H9 (cell line): ENCODE measurements around the gene EDN3. TPM values are rescaled to one million over a fixed set of nuclear protein-coding genes. Genes with fewer than 3 reads are reported as not detected.

Experiments
- DNase-seq: peaks from one replicate; pipeline ENCODE4 v3.0.0-alpha.2; 2017
- H2AFZ ChIP-seq: one replicate; pipeline ENCODE4 v1.6.1; 2013; ENCODE audit warnings: mild to moderate bottlenecking, low read length, control low read depth, moderate library complexity
- H2AK5ac ChIP-seq: 2 replicates; pipeline ENCODE4 v1.6.1; 2013; ENCODE audit warnings: low read length, control low read depth, mixed read lengths; ENCODE audit not compliant: insufficient read length
- H2BK120ac ChIP-seq: one replicate; pipeline ENCODE4 v1.6.1; 2013; ENCODE audit warnings: low read depth, mild to moderate bottlenecking, low read length, control low read depth, inconsistent platforms; ENCODE audit not compliant: poor library complexity, severe bottlenecking
- H2BK12ac ChIP-seq: 2 replicates; pipeline ENCODE4 v1.6.1; 2013; ENCODE audit warnings: low read length, control low read depth, mixed read lengths, low read depth; ENCODE audit not compliant: insufficient read length
- H2BK15ac ChIP-seq: 2 replicates; pipeline ENCODE4 v1.6.1; 2013; ENCODE audit warnings: low read depth, low read length, control low read depth
- H2BK20ac ChIP-seq: one replicate; pipeline ENCODE4 v1.6.1; 2013; ENCODE audit warnings: low read depth, mild to moderate bottlenecking, low read length, control low read depth, inconsistent platforms; ENCODE audit not compliant: poor library complexity, severe bottlenecking
- H2BK5ac ChIP-seq: 2 replicates; pipeline ENCODE4 v1.6.1; 2013; ENCODE audit warnings: low read length, control low read depth, mixed read lengths; ENCODE audit not compliant: insufficient read length
- H3K14ac ChIP-seq: 2 replicates; pipeline ENCODE4 v1.6.1; 2013; ENCODE audit warnings: low read length, control low read depth; ENCODE audit not compliant: insufficient read depth
- H3K18ac ChIP-seq: 2 replicates; pipeline ENCODE4 v1.6.1; 2013; ENCODE audit warnings: low read depth, mild to moderate bottlenecking, mixed read lengths, low read length, control low read depth; ENCODE audit not compliant: insufficient read length
- H3K23ac ChIP-seq: 2 replicates; pipeline ENCODE4 v1.6.1; 2013; ENCODE audit warnings: low read length, control low read depth, mixed read lengths, low read depth; ENCODE audit not compliant: insufficient read length
- H3K23me2 ChIP-seq: 2 replicates; pipeline ENCODE4 v1.6.1; 2013; ENCODE audit warnings: low read depth, mild to moderate bottlenecking, mixed read lengths, low read length, control low read depth; ENCODE audit not compliant: insufficient read length, poor library complexity, severe bottlenecking
- H3K27ac ChIP-seq: 2 replicates; pipeline ENCODE4 v1.5.1; 2013; ENCODE audit warnings: low read length, control low read depth, mixed read lengths, low read depth; ENCODE audit not compliant: insufficient read length
- H3K27me3 ChIP-seq: 2 replicates; pipeline ENCODE4 v1.6.1; 2013; ENCODE audit warnings: low read length, control low read depth, inconsistent platforms; ENCODE audit not compliant: insufficient read depth
- H3K4ac ChIP-seq: 2 replicates; pipeline ENCODE4 v1.6.1; 2013; ENCODE audit warnings: low read depth, mild to moderate bottlenecking, control low read depth, inconsistent platforms, low read length, moderate library complexity
- H3K4me1 ChIP-seq: 2 replicates; pipeline ENCODE4 v1.6.1; 2013; ENCODE audit warnings: low read length, control low read depth, inconsistent platforms; ENCODE audit not compliant: insufficient read depth
- H3K4me2 ChIP-seq: 2 replicates; pipeline ENCODE4 v1.6.1; 2013; ENCODE audit warnings: low read length, control low read depth, mixed read lengths; ENCODE audit not compliant: insufficient read length, insufficient read depth
- H3K56ac ChIP-seq: 2 replicates; pipeline ENCODE4 v1.6.1; 2013; ENCODE audit warnings: low read depth, mild to moderate bottlenecking, mixed read lengths, low read length, control low read depth; ENCODE audit not compliant: insufficient read length
- H3K79me1 ChIP-seq: 2 replicates; pipeline ENCODE4 v1.6.1; 2013; ENCODE audit warnings: low read depth, mild to moderate bottlenecking, moderate library complexity, low read length, control low read depth, inconsistent platforms; ENCODE audit not compliant: insufficient read depth, poor library complexity, severe bottlenecking
- H3K79me2 ChIP-seq: 2 replicates; pipeline ENCODE4 v1.6.1; 2013; ENCODE audit warnings: low read length, control low read depth, inconsistent platforms; ENCODE audit not compliant: insufficient read depth
- H3K9ac ChIP-seq: 2 replicates; pipeline ENCODE4 v1.6.1; 2013; ENCODE audit warnings: low read length, control low read depth, mixed read lengths; ENCODE audit not compliant: insufficient read length; ENCODE audit errors: extremely low read depth
- H3K9me3 ChIP-seq: one replicate; pipeline ENCODE4 v1.6.1; 2013; ENCODE audit warnings: low read depth, low read length, inconsistent platforms; ENCODE audit not compliant: control insufficient read depth
- H3T11ph ChIP-seq: one replicate; pipeline ENCODE4 v1.6.1; 2013; ENCODE audit warnings: mild to moderate bottlenecking, low read length, control low read depth, inconsistent platforms
- H4K20me1 ChIP-seq: one replicate; pipeline ENCODE4 v1.6.1; 2013; ENCODE audit not compliant: control insufficient read depth, insufficient read length, insufficient read depth
- H4K5ac ChIP-seq: 2 replicates; pipeline ENCODE4 v1.6.1; 2013; ENCODE audit warnings: low read depth, mild to moderate bottlenecking, mixed read lengths, low read length, control low read depth; ENCODE audit not compliant: insufficient read length
- H4K8ac ChIP-seq: replicated peaks from 2 replicates; pipeline ENCODE4 v1.6.1; 2013; ENCODE audit warnings: low read length, control low read depth, mixed read lengths, low read depth; ENCODE audit not compliant: insufficient read length
- H4K91ac ChIP-seq: 2 replicates; pipeline ENCODE4 v1.6.1; 2013; ENCODE audit warnings: low read depth, mild to moderate bottlenecking, moderate library complexity, mixed read lengths, low read length, control low read depth; ENCODE audit not compliant: insufficient read length
- H3K27ac Mint-ChIP-seq, 3 experiments: 2 replicates in 2 of 3; 3 replicates in 1 of 3; pipeline ENCODE4 v1.8.0; 2020 to 2021; ENCODE audit warnings: mixed read lengths in 3 of 3, mild to moderate bottlenecking in 1 of 3, moderate library complexity in 1 of 3
- H3K27me3 Mint-ChIP-seq: 2 replicates; pipeline ENCODE4 v1.8.0; 2021; ENCODE audit warnings: low read depth, mild to moderate bottlenecking, moderate library complexity, mixed read lengths
- H3K36me3 Mint-ChIP-seq, 3 experiments: 2 replicates in 2 of 3; 3 replicates in 1 of 3; pipeline ENCODE4 v1.8.0; 2020 to 2021; ENCODE audit warnings: low read depth in 3 of 3, mixed read lengths in 3 of 3; ENCODE audit not compliant: insufficient read depth in 1 of 3
- H3K4me1 Mint-ChIP-seq, 2 experiments: 2 replicates each; pipeline ENCODE4 v1.8.0; 2020; ENCODE audit warnings: mixed read lengths in 2 of 2
- H3K4me3 Mint-ChIP-seq, 2 experiments: 2 replicates in 1 of 2; 3 replicates in 1 of 2; pipeline ENCODE4 v1.8.0; 2020 to 2021; ENCODE audit warnings: mild to moderate bottlenecking in 2 of 2, mixed read lengths in 2 of 2, moderate library complexity in 1 of 2
- H3K9me3 Mint-ChIP-seq, 2 experiments: 2 replicates in 1 of 2; 3 replicates in 1 of 2; pipeline ENCODE4 v1.8.0; 2020; ENCODE audit warnings: mild to moderate bottlenecking in 2 of 2, mixed read lengths in 2 of 2, moderate library complexity in 1 of 2
- WGBS: extraction: QIAGEN DNeasy Blood & Tissue Kit; methylation state at CpG from one replicate; pipeline ENCODE4 v1.1.7; 2013; ENCODE audit warnings: missing lambda C conversion rate, low lambda C conversion rate, mixed read lengths; ENCODE audit not compliant: insufficient read length; ENCODE audit errors: extremely low coverage; 5-methylcytosine and 5-hydroxymethylcytosine counted together
- total RNA-seq: library from RNA; stranded (reverse); gene quantifications from 2 replicates; pipeline ENCODE4 v1.2.1, GENCODE V29; 2021
- TF ChIP-seq, protein P1 (sequence below): fragments of 200-600 bp; sonication (generic); conservative IDR thresholded peaks from 3 replicates; pipeline ENCODE4 v1.8.0; 2021; ENCODE audit warnings: antibody characterized with exemption, mild to moderate bottlenecking

EDN3 gene
- total RNA-seq, 1 experiment from 2014 or later = 0.20 TPM

DNA sequence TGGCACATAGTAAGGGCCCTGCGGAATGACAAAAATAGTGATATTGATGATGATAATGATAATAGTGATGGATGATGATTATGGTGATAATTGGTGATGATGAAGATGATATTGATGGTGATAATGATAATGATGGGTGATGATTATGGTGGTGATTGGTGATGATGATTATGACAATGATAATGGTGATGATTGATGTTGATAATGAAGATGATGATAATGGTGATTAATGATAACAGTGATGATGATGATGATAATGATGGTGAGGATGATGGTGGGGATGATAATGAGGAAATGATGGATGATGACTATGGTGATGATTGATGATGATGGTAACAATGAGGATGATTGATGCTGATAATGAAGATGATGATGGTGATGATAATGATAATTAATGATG lies 48.9 kb downstream of the EDN3 start:
- H4K5ac ChIP-seq = no peak overlapping the region
- H3K4me2 ChIP-seq = no peak overlapping the region
- H2AK5ac ChIP-seq = no peak overlapping the region
- H2BK5ac ChIP-seq = no peak overlapping the region
- no peak overlapping the region for H2BK12ac ChIP-seq
- H3K36me3 Mint-ChIP-seq = no peaks in the 10 kb centered on the region
- no peak overlapping the region for H3K23ac ChIP-seq
- H3K9ac ChIP-seq = no peak overlapping the region
- DNase-seq = no peak
- H3K4me1 ChIP-seq = no peaks in the 10 kb centered on the region
- H3K4ac ChIP-seq = no peak overlapping the region
- H3K14ac ChIP-seq = no peak overlapping the region
- H3K4me3 Mint-ChIP-seq = no peak overlapping the region
- H3K18ac ChIP-seq = no peak overlapping the region
- H3K9me3 Mint-ChIP-seq = no peaks in the 10 kb centered on the region
- no peak overlapping the region for H3K27ac ChIP-seq
- no peaks in the 10 kb centered on the region for H3K9me3 ChIP-seq
- no peaks in the 10 kb centered on the region for H3K79me1 ChIP-seq
- WGBS = no CpG with 5 or more reads among the region's 1 CpG
- H3T11ph ChIP-seq = no peak overlapping the region
- peaks cover 37% of the 10 kb centered on the region for H3K27me3 Mint-ChIP-seq
- H3K23me2 ChIP-seq = no peaks in the 10 kb centered on the region
- no peak overlapping the region for H2BK15ac ChIP-seq
- H4K8ac ChIP-seq = no peak overlapping the region
- TF ChIP-seq, protein P1, sequence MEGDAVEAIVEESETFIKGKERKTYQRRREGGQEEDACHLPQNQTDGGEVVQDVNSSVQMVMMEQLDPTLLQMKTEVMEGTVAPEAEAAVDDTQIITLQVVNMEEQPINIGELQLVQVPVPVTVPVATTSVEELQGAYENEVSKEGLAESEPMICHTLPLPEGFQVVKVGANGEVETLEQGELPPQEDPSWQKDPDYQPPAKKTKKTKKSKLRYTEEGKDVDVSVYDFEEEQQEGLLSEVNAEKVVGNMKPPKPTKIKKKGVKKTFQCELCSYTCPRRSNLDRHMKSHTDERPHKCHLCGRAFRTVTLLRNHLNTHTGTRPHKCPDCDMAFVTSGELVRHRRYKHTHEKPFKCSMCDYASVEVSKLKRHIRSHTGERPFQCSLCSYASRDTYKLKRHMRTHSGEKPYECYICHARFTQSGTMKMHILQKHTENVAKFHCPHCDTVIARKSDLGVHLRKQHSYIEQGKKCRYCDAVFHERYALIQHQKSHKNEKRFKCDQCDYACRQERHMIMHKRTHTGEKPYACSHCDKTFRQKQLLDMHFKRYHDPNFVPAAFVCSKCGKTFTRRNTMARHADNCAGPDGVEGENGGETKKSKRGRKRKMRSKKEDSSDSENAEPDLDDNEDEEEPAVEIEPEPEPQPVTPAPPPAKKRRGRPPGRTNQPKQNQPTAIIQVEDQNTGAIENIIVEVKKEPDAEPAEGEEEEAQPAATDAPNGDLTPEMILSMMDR = no peak
- no peaks in the 10 kb centered on the region for H3K4me1 Mint-ChIP-seq
- no peaks in the 10 kb centered on the region; the same call in 1 of the 2 replicates for H3K27me3 ChIP-seq
- H3K27ac Mint-ChIP-seq = no peak overlapping the region
- no peak overlapping the region for H3K56ac ChIP-seq
- no peak overlapping the region for H2AFZ ChIP-seq
- no peak overlapping the region for H2BK20ac ChIP-seq
- H2BK120ac ChIP-seq = no peak overlapping the region
- no peaks in the 10 kb centered on the region for H3K79me2 ChIP-seq
- H4K20me1 ChIP-seq = no peaks in the 10 kb centered on the region
- H4K91ac ChIP-seq = no peak overlapping the region
